ENCODE results near the gene SLC30A7. TPM values are rescaled to one million over a fixed set of nuclear protein-coding genes. Genes with fewer than 3 reads are reported as not detected.

SLC30A7 gene
- total RNA-seq, 1 donor from 2014 or later, result 28.2 TPM

GRCh38 chr1:100902365-100902764 lies 6.5 kb downstream of the SLC30A7 start:
- Mint-ChIP-seq H3K27me3 (no peaks in the 10 kb centered on the region), H3K36me3 (ENCODE audit: insufficient read depth) (peaks cover 31% of the 10 kb centered on the region), H3K9me3 (ENCODE audit: low read depth) (peaks cover 5% of the 10 kb centered on the region), H3K4me1 (ENCODE audit: low read depth) (peaks cover 6% of the 10 kb centered on the region), H3K4me3 (ENCODE audit: low read depth) (no peak overlapping the region), H3K27ac (no peak overlapping the region)
- TF ChIP-seq CTCF (IDR thresholded peaks at IDR 0.05; ENCODE audit: unreplicated experiment), result no peak
- DNase-seq (ENCODE audit: low spot score, unreplicated experiment), result no peak

- peaks cover 5% of the 10 kb centered on the region for H3K9me3 Mint-ChIP-seq (ENCODE audit: low read depth)
- TF ChIP-seq CTCF (IDR thresholded peaks at IDR 0.05; ENCODE audit: unreplicated experiment), result no peak
- H3K4me3 Mint-ChIP-seq (ENCODE audit: low read depth), result no peak overlapping the region
- H3K36me3 Mint-ChIP-seq (ENCODE audit: insufficient read depth), result peaks cover 31% of the 10 kb centered on the region
- H3K27me3 Mint-ChIP-seq, result no peaks in the 10 kb centered on the region
- peaks cover 6% of the 10 kb centered on the region for H3K4me1 Mint-ChIP-seq (ENCODE audit: low read depth)
- no peak for DNase-seq (ENCODE audit: low spot score, unreplicated experiment)
- no peak overlapping the region for H3K27ac Mint-ChIP-seq
These were observed 7.9 kb downstream of the SLC30A7 start for GRCh38 chr1:100903777-100904176.

GRCh38 chr1:100904528-100904927 lies 8.6 kb downstream of the SLC30A7 start:
- TF ChIP-seq CTCF (IDR thresholded peaks at IDR 0.05; ENCODE audit: unreplicated experiment), result no peak
- Mint-ChIP-seq H3K9me3 (ENCODE audit: low read depth) (peaks cover 5% of the 10 kb centered on the region), H3K27ac (no peak overlapping the region), H3K4me3 (ENCODE audit: low read depth) (no peak overlapping the region), H3K4me1 (ENCODE audit: low read depth) (peaks cover 6% of the 10 kb centered on the region), H3K36me3 (ENCODE audit: insufficient read depth) (peaks cover 33% of the 10 kb centered on the region), H3K27me3 (no peaks in the 10 kb centered on the region)
- DNase-seq (ENCODE audit: low spot score, unreplicated experiment), result no peak

- DNase-seq (ENCODE audit: low spot score, unreplicated experiment), result no peak
- H3K9me3 Mint-ChIP-seq (ENCODE audit: low read depth), result peaks cover 5% of the 10 kb centered on the region
- no peaks in the 10 kb centered on the region for H3K27me3 Mint-ChIP-seq
- peaks cover 30% of the 10 kb centered on the region for H3K36me3 Mint-ChIP-seq (ENCODE audit: insufficient read depth)
- H3K27ac Mint-ChIP-seq, result no peak overlapping the region
- H3K4me3 Mint-ChIP-seq (ENCODE audit: low read depth), result no peak overlapping the region
- peaks cover 2% of the 10 kb centered on the region for H3K4me1 Mint-ChIP-seq (ENCODE audit: low read depth)
- no peak for TF ChIP-seq CTCF (IDR thresholded peaks at IDR 0.05; ENCODE audit: unreplicated experiment)
These were observed 9.3 kb downstream of the SLC30A7 start for GRCh38 chr1:100905181-100905580.

- peak overlapping the region; percentile 87 for H3K27ac Mint-ChIP-seq
- H3K36me3 Mint-ChIP-seq (ENCODE audit: insufficient read depth), result peaks cover 33% of the 10 kb centered on the region
These were observed 12.0 kb downstream of the SLC30A7 start for GRCh38 chr1:100907887-100908286.

More at GRCh38 chr1:100907887-100908286, 12.0 kb downstream of the SLC30A7 start:
- H3K4me3 Mint-ChIP-seq (ENCODE audit: low read depth), result no peak overlapping the region
- H3K4me1 Mint-ChIP-seq (ENCODE audit: low read depth), result peaks cover 2% of the 10 kb centered on the region
- no peak for TF ChIP-seq CTCF (IDR thresholded peaks at IDR 0.05; ENCODE audit: unreplicated experiment)
- no peaks in the 10 kb centered on the region for H3K27me3 Mint-ChIP-seq
- H3K9me3 Mint-ChIP-seq (ENCODE audit: low read depth), result peaks cover 5% of the 10 kb centered on the region
- no peak for DNase-seq (ENCODE audit: low spot score, unreplicated experiment)

All from progenitor cell of endocrine pancreas (in vitro differentiated cells).